Measurements from ENCODE around the gene SMC6. TPM values are rescaled to one million over a fixed set of nuclear protein-coding genes. Genes with fewer than 3 reads are reported as not detected.

The SMC6 gene
- total RNA-seq, 1 experiment from 2014 or later, result 37.5 TPM

DNA sequence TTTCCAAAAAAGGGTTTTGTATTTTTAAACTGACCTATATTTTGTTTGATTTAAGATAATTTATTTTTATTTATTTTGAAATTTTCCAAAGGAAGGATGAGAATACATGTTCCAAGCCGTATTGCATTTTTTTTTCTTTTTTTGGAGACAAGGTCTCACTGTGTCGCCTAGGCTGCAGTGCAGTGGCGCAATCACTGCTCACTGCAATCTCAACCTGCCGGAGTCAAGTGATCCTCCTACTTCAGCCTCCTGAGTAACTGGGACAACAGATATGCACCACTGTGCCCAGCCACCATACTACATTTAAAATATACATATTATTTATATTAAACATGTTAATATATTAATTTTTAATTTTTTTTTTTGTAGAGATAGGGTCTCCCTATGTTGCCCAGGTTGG is 15.3 kb upstream of the SMC6 start:
- no peak for DNase-seq (ENCODE audit: extremely low read depth, low read depth)

DNA sequence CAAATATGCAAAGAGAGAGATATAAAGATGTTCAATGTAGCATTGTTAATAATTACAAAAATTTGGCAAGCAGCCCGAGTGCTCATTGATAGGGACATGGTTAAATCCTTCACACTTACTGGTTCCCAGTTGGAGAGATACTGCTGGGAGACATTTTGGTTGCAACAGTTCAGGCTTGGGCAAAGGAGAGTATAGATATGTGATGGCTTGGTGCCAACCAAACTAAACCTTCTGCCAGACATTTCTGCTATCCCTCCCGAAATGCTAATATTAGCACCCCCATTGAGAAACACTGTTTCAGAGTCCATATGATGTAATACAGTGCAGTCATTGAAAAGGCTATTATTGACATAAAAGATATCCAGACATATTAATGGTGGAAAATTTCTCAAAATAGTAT is 11.8 kb upstream of the SMC6 start:
- no peak for DNase-seq (ENCODE audit: extremely low read depth, low read depth)

DNA sequence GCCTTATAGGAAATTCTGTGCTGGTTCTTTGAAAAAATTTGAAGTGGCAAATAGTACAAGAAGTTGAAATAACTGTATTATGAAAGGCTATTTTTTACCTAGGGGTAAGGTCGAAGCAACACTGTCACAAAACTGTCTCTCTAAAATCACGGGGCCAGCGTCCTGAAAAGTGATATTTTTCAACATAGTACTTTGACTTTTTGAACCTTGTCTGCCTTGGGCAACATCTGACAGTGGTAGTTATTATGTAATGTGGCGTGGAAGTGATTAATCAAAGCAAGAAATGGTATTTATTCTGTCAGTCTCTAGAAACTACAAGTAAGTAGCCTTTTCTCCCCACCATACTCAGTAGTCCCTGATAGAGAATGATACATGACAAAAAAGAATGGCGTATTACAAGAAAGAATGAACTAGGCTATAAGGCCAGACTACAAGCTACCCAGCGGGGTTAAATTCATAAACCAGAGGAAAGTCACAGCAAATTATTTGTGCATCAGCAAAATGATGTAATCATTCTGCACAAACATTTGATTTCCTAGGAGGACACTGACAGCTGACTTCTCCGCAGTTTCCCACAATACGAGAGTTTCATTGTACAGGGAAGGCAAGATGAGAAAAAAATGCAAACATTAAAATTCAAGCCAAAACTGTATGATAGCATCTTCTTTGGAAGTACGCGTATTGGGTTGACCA is 10.2 kb upstream of the SMC6 start:
- no peak for DNase-seq (ENCODE audit: extremely low read depth, low read depth)

GRCh38 chr2:17762451-17762850 is 8.8 kb upstream of the SMC6 start:
- DNase-seq (ENCODE audit: extremely low read depth, low read depth), result no peak

GRCh38 chr2:17759805-17760204 is 6.2 kb upstream of the SMC6 start:
- DNase-seq (ENCODE audit: extremely low read depth, low read depth), result no peak

DNA sequence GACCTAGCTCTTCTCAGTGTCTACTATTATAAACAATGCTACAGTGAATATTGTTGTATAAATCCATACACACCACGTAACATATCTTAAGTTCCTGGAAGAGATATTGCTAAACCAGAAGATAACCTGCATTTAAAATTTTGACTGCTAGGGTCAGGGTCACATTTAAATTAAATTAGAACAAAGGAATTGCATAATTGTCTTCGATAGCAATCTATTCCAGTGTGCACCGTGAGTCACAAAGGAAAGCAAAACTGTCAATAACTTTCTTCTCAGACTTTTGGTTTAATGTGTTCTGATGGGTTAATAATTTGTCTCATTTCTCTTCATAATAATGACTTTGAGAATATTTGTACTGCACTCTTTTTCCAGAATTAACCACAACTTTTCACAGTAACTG is 4.5 kb upstream of the SMC6 start:
- no peak for DNase-seq (ENCODE audit: extremely low read depth, low read depth)

GRCh38 chr2:17757321-17757720 is 3.7 kb upstream of the SMC6 start:
- DNase-seq (ENCODE audit: extremely low read depth, low read depth), result no peak

- no peak for DNase-seq (ENCODE audit: extremely low read depth, low read depth)
These were observed 3.1 kb upstream of the SMC6 start for GRCh38 chr2:17756668-17757067.

GRCh38 chr2:17754773-17755425 is 1.3 kb upstream of the SMC6 start:
- DNase-seq (ENCODE audit: extremely low read depth, low read depth), result no peak

GRCh38 chr2:17752892-17753802 is 463 bp downstream of the SMC6 start:
- DNase-seq (ENCODE audit: extremely low read depth, low read depth), result peak; percentile 41

GRCh38 chr2:17752246-17752645 is 1.4 kb downstream of the SMC6 start:
- no peak for DNase-seq (ENCODE audit: extremely low read depth, low read depth)

DNA sequence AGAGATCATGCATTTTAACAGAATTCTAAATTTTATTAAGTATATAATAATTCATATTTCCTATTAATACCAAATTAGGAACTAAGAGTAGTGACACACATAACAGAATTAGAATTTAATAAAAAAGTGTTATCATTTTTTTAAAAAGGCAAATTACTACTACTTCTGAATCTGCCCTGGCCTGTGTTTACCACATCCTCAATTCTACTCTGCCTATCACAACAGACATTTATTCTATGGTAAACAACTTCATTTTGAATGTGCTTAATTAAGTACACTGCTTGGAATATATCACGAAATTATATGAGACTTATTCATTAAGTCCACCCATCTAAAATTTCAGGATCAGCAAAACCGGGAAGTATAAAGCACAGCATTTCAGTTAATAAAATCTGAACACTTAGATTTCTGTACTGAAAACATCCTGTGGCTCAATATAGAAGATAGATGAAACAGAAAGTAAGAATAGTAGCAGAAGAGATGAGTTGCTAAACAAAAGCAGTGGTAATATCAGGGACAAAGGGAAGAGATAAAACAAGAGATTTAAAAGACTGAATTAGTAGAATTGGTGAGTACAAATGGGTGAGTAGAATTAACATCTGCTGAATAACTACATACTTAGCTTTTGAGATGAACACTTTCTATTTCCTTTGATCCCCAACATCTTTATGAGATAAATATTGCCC is 3.7 kb downstream of the SMC6 start:
- DNase-seq (ENCODE audit: extremely low read depth, low read depth), result no peak

- DNase-seq (ENCODE audit: extremely low read depth, low read depth), result no peak
These were observed 4.9 kb downstream of the SMC6 start for GRCh38 chr2:17748745-17749144.

DNA sequence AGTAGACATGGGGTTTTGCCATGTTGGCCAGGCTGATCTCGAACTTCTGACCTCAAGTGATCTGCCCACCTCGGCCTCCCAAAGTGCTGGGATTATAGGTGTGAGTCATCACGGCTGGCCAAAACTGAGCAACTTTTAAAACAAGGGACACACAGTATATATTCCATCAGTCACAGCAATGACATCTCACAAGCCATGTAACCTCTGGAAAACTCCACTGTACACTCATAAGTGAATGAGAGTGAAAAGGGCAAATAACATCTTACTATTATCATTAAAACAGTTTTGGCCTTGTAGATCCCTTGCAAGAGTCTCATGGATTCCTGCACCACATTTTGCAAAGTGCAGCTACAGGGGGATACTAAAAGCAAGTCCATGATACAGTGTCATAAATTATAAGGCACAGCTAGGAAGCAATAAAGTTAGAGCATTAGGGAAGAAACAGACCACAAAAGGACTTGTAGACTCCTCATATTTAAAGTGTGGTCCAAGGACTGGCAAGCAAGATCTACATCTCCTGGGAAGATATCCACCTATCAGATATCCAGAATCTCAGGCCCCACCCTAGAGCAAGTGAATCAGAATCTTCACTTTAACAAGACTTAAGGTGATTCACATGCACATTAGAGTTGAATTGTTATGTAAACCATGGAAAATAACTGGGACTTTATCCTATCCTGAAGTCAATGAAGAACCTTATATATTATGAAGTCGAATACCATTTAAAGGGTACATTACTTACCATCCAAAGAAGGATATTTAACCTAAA is 5.7 kb downstream of the SMC6 start:
- DNase-seq (ENCODE audit: extremely low read depth, low read depth), result no peak

- DNase-seq (ENCODE audit: extremely low read depth, low read depth), result no peak
These were observed 13.4 kb downstream of the SMC6 start for GRCh38 chr2:17740203-17740602.

DNA sequence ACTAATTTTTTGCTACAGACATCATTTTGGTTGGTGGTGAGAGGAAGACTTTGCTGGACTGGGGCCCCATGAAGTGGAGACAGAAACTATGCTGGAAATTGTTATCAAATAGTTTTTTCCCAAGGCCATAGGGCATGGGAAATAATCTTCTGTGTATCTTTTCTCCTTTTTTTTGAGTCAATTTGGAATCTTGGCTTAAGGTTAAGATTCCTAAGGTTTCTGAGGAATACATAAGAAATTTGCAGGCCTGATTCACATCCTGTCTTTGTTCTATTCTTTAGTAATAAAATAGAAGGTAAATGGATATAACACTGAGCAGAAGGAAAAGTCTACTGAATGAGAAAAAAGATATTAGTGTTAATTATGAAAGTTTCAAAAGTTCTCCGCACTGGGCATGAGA is 16.6 kb downstream of the SMC6 start:
- no peak for DNase-seq (ENCODE audit: extremely low read depth, low read depth)

- no peak for DNase-seq (ENCODE audit: extremely low read depth, low read depth)
These were observed 17.7 kb downstream of the SMC6 start for GRCh38 chr2:17735864-17736263.

DNA sequence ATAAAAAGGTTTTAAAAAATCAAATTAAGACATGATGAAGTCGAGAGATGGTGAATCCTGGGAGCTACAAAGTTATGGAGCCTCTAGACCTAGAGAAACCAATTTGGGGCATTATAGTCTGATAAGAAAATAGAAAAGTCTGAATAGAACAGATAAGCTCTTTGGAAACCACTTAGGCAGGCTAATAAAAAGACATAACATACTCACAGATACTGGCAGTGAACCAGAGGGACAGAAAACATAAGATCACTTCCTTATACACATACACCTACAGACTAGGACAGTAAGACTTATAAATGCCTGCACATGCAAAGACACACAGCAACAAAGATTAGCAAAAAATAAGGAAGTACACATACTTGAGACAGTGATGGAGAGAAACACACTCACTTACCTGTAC is 20.0 kb downstream of the SMC6 start:
- DNase-seq (ENCODE audit: extremely low read depth, low read depth), result no peak

- DNase-seq (ENCODE audit: extremely low read depth, low read depth), result no peak
These were observed 23.7 kb downstream of the SMC6 start for GRCh38 chr2:17729880-17730279.

- no peak for DNase-seq (ENCODE audit: extremely low read depth, low read depth)
These were observed 25.4 kb downstream of the SMC6 start for GRCh38 chr2:17728210-17728609.
